Measurements from ENCODE around the gene TMEM141.
"Not testable (repeated sequence)": the region's sequence is repeated elsewhere in the genome, so short reads cannot be mapped to it uniquely, and the experiment has no call there.

The TMEM141 gene

DNA sequence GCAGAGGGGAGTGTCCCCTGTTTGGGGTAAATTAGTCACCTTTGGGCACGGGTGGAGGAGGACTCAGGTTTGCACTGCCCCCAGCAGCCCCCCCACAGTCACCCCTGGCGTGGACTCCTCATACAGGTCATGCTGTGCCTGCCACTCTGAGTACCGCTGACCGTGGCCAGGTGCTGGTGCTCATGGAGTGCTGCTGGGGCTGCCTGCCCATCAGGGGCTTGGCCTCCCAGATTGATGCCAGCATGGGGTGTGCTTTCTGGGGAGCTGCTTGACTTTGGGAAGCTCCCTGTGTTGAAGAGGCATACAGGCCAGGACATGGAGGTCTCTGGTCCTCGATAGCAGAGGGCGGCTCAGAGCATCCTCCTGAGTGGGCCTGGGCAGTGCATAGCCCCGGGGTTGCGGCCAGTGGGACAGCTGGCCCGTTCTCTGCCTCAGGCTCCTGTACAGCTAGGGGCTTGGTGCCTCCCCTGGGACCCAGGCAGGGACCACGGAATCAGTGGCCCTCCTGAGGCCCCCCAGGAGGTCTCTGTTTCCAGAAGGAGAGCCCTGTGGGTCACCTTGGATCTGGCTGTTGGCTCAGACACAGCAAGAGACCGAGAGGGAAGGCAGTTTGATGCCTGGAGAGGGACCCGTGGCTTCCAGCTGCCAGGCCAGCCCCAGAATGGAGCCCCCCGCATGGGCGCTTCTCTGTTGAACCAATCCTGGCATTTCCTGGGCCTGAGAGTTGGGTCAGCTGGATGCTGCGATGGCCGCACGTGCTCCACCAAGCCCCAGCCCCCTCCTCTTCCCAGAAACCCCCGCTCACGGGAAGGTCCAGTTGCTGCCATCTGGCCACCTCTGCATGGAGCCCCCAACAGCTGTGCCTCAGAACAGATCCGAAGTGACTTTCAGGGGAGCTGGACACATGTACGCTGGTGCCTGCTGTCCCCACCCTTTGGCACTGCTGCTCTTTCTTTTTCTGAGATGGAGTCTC lies 45.1 kb downstream of the TMEM141 start:
- DNase-seq: no peak

DNA sequence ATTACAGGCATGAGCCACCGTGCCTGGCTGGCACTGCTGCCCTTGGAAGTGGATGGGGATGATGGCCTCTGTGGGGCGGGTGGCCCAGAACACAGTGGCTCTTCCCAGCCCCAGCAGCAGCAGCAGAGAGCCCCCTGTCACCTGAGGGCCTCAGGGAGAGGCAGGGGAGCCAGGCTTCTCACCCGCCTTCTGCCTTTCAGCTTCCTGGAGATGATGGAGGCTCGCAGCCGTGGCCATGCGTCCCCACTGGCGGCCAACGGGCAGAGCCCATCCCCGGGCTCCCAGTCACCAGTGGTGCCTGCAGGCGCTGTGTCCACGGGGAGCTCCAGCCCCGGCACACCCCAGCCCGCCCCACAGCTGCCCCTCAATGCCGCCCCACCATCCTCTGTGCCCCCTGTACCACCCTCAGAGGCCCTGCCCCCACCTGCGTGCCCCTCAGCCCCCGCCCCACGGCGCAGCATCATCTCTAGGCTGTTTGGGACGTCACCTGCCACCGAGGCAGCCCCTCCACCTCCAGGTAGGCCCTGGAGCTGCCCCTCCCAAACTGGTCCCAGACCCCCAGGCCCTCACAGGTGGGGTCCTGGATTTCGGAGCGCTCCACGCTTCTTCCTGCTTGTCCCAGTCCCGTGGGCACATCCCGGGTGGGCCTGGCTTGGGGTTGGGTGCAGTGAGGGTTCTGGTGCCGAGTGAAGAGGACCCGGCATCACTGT lies 46.2 kb downstream of the TMEM141 start:
- no peak for DNase-seq

DNA sequence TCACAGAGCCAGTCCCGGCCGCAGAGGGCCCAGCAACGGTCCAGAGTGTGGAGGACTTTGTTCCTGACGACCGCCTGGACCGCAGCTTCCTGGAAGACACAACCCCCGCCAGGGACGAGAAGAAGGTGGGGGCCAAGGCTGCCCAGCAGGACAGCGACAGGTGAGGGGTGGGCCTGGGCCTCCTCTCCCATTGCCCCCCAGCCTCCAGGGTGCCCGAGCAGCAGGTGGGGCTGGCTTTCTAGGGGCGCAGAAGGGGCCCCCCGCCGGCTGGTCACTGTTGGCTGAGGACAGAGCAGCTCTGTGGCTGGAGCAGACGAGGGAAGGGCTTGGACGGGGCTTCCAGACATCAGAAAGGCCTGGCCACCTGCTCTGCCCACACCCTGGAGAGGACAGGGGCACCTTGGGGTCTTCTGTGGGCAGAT lies 46.7 kb downstream of the TMEM141 start:
- not testable (repeated sequence) for DNase-seq

DNA sequence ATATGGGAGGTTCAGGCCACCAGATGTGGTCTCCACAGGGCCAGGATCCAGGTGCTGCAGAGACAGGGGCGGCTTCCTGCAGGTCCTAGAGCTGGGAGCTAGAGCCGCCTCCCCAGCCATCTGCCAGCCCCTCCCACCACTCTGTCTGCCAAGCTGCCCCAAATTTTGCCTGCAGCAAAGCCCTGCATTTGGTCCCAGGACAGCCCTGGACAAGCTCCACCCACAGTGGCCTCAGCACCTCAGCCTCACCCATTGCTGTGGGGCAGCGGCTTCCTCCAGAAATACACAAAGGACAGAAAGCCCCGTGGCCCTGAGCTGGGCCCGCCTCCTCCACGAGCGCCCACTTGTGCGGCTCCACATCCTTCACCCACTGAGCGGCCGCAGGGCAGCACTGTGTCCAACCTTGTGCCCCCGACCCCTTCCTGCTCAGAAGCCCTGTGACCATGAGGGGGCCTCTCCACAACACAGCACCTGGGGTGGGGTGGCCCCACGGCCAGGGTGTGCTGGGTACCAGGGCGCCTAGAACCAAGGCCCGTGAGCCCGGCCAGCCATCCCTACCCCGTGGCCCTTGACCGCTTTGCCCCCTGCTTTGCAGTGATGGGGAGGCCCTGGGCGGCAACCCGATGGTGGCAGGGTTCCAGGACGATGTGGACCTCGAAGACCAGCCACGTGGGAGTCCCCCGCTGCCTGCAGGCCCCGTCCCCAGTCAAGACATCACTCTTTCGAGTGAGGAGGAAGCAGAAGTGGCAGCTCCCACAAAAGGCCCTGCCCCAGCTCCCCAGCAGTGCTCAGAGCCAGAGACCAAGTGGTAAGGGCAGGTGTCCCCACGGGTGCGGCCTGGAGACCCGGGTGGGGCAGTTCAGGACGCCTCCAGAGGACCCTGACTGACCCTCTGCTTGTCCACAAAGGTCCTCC lies 47.4 kb downstream of the TMEM141 start:
- no peak for DNase-seq

DNA sequence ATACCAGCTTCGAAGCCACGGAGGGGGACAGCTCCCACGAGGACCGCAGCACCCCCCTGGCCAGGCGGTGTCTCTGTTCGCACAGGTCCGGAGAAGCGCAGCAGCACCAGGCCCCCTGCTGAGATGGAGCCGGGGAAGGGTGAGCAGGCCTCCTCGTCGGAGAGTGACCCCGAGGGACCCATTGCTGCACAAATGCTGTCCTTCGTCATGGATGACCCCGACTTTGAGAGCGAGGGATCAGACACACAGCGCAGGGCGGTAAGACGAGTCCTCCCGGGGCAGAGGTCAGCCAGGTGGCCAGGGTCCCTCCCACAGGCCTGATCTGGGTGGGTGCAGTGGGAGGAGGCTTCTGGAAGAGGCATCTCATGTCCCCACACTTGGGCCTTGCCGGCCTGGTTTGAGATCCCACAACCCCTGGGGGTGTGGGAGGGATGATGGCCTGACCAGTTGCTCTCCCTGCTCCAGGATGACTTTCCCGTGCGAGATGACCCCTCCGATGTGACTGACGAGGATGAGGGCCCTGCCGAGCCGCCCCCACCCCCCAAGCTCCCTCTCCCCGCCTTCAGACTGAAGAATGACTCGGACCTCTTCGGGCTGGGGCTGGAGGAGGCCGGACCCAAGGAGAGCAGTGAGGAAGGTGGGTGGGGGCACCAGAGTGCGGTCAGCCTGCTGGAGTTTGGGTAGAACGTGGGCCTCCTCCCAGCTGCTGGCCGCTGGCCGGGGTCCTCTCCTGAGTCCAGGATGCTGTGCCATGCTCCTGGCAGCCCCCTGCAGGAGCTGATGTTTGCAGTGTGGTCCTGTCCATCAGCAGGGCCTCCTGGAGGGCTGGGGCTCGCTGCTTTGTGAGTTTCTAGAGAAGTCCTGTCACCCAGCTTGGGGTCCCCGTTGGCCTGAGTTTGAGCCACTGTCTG lies 48.3 kb downstream of the TMEM141 start:
- no peak for DNase-seq

DNA sequence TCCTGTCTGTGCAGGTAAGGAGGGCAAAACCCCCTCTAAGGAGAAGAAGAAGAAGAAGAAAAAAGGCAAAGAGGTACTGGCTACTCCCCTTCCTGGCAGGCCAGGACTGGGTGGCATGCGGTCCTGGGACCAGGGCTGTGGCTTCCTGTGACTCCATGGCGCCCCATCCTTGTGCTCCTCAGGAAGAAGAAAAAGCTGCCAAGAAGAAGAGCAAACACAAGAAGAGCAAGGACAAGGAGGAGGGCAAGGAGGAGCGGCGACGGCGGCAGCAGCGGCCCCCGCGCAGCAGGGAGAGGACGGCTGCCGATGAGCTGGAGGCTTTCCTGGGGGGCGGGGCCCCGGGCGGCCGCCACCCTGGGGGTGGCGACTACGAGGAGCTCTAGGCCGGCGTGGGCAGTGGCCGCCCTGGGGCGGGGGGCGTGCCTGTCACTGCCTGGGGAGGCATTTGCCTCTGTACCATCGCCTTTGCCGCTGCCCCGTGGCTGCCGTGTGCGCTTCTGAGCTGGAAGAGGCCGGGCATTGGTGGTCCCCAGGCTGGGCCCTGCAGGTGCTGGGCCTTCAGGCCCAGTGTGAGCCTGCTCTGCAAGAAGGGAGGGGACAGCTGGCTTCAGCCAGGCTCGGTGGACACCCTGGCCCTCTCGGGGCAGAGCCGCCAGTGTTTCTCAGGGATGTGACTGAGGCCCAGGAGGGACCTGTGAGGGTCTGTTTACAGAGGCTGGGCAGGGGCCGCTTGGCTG lies 49.2 kb downstream of the TMEM141 start:
- no peak for DNase-seq

DNA sequence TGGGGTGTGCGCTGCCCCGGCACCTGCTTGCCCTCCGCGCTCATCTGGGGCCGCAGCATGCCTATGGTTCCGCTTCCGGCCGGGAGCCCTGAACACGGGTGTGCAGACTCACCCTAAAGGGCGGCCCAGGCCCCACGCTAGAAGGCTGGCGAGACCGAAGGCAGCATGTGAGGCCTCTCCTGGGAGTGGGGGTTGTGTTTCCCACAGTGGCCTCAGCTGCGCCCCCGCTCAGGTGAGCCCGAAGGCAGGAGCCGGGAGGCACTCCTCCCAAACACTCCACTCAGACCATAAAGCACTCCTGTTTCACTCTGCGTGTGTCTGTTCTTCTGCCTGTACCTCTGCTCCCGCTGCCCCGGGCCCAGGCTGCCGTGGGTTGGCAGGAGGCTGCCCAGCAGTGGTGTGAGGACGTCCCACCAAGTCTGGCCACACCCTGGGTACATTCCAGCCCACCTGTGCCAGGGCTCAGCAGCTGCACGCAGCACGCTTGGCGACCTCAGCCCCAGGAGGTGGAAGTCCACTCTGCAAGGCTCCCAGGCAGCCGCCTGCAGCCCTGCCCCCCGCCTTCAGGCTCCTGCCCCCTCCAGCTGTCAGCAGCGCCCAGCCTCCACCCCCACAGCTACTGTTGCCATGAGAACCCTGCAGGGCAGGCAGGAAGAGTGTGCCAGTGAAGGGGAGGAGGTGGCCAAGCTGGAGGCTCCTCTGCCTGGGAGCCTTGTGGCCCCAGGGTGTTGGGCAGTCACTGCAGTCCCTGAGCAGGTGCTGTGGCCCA lies 49.9 kb downstream of the TMEM141 start:
- no peak for DNase-seq

DNA sequence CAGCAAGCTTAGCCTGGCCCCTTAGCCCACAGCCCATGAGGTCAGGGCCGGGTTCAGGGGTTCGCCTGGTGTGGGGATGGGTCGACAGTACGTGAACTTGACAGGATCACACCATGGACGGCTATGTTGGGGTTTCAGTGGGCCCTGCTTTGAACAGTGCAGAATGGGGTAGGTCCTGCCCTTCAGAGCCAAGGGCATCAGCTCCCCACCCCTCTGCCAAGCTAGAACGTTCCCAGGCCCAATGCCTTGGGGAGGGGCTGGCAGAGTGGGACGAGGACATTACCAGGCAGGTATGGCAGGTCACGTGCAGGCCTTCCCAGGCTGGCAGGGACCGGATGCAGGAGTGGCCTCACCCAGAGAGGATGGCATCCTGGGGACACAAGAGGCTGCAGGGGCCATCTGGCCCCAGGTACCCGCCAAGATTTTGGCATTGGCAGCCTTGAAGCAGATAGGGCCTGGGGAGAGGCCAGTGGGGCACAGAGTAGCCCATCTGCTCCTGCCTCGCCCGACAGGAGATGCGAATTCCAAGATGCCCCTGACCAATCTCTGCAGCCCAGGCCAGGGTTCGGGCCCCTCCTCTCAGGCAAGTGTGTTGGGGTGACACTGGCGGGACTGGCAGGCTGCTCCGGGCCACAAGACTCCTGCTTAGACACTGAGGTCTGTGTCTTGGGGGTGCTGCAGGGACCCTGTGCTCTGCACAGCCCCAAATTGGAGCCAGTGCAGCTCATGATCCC lies 50.7 kb downstream of the TMEM141 start:
- DNase-seq: not testable (repeated sequence)

DNA sequence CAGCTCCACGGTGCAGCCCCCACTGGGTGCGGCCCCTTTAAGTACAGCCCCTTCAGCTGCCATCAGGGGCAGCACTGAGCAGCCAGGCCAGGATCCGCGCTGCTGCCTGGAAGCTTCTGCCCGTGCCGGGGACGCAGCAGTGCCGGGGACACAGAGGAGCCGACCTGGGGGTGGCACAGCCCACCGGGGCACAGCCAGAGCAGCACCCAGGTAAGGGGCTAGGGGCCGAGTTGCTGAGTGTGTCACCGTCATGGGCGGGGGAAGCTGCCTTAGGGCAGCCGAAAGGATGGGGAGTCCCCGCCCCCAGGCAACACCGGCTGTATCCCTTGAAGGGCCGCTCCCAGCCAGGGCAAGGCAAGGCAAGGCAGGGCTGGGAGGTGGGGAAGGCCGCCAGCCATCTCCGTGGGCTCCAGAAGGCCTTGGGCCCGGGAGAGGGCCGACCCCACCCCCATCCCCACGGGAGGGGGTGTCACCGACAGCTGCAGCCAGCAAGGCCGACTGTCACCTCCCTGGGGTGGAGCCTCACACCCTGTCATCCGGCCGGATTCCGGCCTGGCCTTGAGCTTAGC lies 51.3 kb downstream of the TMEM141 start, which contains the start of gene AJM1:
Gene AJM1, plus strand, starts transcription at position 99 of the 569 bp plus-strand sequence. CDS start 1,937 bp downstream, outside the sequence.
- DNase-seq: peak; percentile 87

All from activated CD4-positive, alpha-beta T cell treated with anti-CD3 and anti-CD28 coated beads, Interleukin-2, Interleukin-6, amounts not matched to agents 100 ng/mL and 50 ng/mL, durations not matched to agents 16 hours and 8 hours (primary cell).